DMS153 treated with DMSO at 0.1 percent for 48 hours (cell line): ENCODE measurements around the gene HHATL.

Experiments
- DNase-seq: peaks from one replicate; lab custom pipeline; 2025; ENCODE audit not compliant: unreplicated experiment; lab: John Stamatoyannopoulos, UW

The HHATL gene

DNA sequence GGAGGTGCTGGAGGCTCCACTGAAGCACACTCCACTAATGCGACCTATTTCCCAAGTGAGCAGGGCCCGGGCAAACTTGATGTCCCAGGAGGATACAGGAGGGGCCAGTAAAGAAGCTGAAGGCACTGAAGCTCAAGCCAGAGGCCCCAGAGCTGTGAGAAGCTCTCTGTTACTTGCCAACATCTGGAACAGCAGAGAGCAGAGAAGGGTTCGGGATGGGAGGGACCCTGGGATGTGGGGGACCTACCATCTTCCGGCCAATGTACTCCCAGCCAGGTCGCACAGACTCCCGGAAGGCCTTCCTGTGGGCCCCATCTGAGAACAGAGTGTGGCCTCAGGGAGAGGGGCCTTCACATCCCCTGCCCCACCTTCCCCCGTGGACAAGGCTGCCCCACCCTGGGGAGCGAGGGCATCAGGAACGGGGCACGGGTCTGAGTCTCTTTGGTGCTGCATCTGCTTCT, 3.1 kb downstream of the HHATL start:
- no peak for DNase-seq

DNA sequence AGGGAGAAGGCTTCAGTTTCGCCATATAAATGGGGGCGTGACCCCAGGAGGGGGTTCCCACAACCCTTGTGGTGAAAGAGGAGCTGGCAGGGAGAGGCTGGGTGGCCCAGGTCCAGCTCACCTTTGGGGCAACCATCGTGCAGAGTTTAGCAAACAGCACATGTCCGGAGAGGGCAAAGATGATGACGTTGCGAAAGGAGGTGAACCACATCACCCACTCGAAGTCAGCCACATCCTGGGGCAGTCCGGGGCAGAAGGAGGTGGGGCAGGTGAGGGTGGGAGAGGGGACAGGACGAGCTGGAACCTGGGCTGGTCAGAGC, 3.7 kb downstream of the HHATL start:
- DNase-seq: no peak

DNA sequence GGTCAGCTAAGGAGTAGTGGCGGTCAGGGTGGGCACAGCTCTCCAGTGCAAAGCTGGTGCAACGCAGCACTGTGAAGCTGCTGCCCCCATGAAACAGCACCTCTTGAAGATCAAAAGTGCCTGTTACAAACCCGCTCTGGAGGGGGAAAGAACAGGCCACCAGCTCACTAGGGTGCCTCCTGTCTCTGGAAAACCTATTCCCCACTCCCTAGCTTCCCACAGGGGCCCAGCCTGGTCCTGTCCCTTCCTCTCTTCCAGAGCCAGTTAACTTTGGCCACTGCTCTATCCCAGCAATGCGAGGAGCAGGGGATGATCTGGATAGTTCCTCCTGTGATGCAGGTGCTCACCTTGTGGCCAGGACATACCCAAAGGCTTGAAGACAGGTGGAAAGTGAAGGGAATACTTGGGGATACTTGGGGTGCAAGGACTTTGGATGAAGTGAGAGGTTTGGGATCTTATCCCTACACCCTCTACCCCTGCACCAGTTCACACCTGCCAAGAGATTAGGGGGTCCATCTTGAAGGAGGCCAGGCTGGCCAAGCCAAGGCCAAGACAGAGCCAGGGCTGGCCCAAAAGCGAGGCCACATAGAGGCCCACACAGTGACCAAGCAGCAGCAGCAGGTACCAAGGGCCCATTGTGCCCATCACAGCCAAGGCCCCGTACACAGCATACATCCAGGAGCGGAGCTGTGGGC, 4.2 kb downstream of the HHATL start:
- DNase-seq: no peak

DNA sequence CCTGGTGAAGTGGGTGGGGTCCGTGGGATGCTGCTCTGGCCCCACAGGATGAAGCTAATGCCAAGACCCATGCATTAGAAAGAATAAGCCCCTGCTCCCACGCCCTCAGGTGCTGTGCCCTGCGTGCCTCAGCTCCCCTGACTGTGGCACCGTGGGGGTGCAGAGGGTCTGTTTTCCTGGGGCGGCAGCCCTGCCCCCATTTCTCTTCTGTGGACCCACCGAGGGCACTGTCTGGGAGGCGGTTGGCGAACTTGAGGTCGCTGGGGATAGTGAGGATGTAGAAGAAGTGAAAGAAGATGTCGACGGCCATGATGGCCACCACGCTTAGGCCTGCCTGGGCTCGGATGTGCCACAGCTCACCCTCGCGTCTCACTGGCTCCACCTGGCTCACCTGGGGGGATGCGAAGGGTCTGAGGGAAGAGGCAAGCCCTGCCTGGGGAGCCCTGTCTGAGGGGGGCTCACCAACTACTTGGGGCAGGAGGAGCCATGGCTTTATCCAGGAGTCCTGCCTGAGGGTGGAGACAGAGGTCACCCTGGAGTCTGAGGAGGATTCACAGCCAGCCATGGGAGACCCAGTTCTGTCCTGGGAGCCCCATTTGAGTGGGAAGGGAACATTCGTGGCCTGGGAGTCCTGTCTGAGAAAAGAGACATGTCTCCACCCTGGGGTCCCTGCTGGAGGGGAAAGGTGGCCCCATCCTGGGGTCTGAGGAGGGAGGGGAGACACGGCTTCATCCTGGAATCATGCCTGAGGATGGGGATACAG, 5.1 kb downstream of the HHATL start:
- no peak for DNase-seq

DNA sequence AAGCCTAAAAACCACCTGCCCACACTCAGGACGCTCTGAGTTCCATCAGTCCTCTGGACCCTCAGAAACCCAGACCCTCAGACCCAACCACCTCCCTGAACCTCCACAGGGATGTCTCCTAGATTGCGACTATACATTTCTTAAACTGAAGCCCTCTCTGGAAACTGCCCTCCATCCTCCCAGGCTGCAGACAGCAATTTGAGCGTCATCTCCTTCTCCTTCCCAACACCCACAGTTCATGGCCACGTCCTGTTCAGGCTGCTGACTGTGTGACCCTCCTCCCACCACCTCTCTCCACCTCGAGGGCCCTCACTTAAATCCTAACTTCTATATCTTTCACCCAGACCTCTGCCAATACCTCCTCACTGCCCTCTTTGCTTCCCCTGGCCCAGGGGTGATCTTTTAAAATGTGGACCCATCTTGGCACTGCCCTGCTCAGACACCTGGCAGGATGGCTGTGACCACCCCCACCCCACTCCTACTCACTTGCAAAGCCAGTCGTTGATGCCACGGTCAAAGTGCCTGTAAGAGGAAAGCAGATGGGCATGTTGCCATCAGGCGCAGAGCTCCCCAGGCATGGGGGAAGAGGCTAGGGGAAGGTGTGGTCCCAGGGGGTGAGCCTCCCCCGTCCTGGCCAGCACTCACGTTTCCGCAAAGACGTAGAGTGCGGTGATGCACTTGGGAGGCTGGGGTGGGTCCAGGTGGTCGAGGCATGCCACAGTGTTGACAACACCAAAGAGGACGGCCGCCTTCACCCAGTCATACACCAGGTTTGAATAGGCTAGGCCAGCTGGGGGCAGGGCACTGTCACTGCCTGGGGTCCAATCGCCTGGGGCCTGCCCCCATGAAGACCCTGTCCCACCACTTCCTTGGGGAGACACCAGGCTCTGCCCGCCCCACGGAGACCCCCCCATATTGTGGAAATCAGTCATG, 6.0 kb downstream of the HHATL start:
- no peak for DNase-seq

DNA sequence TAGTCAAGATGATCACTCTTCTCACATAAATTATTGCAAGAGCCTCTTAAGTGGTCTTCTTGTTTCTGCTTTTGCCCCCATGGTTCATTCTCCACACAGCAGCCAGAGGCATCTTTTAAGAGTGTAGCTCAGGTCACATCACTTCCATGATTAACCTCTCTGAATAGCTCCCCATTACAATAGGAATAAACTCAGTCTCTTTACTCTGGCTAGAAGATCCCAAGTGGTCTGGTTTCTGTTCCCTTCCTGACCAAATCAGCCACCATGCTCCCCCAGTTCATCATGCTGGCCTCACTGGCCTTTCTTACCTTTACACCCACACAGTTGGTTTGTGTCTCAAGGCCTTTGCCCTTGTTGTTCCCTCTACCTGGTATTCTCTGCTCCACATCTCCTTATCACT, 8.2 kb downstream of the HHATL start:
- DNase-seq: no peak

DNA sequence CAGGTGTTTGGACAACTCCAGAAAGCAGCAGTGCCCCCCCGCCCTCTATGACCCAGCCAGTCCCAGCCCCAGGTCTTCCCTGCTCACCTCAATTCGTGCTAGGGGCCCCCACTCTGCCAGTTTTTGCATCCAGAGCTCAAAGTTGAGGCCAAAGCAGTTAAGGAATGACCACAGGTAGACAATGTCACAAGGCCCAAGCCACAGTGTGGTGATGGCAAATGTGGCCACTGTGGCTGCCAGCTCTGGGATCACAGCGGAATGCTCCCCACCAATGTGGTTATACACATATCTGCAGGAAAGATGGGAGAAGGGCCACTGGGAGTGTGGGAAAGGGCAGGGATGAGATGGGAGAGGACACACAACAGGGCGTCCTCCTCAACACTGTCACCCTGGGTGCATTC, 9.1 kb downstream of the HHATL start:
- no peak for DNase-seq

DNA sequence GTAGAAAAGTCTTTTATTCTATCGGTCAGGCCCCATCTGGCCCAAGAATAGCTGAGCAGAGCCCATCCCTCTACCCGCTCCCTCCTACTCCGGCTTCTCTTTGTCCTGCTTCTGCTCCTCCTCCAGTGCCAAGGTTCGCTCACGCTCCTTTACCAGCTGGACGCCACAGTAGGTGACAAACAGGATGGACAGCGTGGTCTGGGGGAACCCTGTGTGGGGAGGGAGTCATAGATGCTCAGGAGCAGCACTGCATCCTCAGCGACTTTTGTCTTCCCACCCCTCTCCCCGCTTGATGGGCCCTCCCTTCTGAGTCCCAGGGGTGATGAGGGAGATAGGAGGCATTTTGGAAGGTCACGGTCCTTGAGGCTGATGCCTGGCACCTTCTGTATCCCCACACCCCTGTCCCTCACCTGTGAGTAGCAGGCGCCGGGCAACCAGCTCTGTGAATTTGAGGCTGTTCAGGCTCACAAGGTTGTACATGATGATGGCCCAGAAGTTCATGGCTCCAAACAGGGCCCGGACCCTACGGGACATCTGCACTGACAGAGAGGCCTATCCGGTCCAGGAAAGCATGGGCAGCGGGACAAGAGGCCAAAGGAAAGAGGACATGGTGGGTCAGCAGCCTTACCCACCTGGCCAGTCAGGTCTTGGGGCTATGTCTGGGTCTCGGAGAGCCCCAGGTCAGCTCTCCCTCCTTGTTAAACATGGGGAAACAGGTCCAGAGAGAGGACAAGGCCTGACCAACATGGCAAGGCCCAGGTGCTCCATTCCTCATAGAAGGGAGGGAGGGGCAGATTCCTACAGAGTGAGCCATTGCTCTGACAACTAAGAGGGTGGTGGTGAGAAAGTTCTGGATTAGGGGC, 9.7 kb downstream of the HHATL start:
- DNase-seq: no peak

DNA sequence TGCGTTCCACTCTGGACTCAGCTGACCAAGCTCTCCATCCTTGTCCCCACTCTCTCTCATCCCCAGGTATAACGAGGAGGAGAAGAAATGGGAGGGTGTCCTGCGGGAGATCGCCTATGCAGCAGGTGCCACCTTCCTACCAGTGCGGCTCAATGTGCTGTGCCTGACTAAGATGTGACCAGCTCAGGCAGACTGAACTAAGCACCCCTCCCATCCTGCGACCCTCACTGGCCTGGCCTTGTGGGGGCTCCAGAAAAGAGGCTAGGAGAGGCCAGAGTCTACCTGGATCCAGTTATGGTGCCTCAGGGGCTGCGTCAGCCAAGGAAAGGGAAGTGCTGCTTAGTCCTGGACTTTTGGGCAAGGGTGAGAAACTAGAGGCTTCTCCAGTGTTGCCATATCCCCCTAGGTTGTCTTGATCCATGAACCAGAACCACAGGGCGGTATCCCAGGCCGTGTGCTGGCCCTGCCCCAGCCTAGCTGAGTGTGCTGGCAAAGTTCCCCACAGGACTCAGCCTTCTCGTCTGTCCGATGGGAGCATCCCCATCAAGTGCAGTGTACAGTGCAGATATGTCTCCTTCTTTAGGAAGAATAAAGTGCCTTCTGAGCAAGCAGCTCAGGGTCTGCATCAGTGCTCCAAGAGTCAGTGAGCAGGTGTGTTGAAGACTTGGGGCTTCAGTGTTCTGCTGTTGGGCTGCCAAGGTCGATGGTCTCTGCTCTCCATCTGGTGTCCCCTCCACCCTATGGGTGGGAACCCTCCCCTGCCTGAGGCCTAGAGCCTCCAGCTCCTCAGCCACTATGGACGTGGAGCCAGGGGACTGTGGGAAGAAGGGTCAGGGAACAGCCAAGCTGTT, 10.6 kb downstream of the HHATL start:
- no peak for DNase-seq

DNA sequence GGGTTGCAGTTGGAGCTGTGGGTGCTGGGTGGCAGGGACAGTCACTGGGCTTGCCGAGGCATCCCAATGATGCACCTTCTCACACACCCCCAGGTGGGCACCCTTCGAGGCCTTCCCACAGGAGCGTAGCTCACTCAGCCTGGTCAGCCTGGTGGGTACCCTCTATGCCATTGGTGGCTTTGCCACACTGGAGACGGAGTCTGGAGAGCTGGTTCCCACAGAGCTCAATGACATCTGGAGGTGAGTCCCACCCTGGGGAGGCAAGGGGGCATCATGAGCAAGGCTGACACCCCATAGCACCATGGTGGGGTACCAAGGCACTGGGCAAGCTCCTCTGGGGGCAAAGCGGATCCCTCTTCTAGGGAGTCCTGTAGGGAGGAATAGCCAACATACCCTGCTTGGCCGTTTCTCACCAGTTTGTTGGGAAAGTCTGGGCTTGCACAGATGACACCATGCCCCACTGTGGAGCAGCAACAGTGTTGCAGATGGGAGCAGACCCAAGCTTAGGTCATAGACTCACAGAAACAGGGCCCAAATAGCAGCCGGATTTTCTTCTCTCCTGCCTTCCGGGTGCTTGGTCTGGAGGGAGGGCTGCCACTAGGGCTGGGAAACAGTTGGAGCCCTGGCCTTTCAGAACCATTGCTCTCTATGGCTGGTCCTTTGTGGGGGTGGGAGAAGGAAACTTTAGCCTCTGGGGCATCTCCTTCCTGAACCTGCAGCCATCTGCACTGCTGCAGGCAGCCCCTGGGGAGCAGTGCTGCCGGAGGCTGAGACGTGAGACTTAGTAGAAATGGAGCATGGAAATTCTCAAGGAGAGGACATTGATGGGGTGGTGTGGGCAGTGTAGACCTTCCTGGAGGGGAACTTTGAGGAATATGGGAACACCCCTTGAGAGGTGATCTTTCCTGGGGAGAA, 11.6 kb downstream of the HHATL start:
- DNase-seq: no peak

DNA sequence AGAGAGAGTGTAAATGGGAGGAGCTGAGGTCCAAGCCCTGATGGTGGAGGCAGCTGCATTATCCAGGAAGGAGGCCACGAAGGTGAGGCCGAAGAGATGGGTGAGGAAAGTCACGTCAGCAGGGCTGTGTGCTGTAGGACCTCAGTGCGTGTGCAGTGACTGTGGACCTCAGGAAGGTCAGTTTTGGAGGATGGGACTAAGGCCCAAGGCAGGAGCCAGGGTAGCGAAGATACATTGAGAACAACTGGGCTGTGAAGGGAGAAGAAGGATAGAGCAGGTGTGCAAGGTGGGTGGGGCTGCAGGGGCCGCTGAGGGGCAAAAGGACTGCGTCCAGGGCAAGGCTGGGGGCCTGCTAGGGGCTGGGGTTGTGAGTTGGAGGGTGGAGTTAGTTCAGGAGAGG, 12.4 kb downstream of the HHATL start:
- DNase-seq: no peak

DNA sequence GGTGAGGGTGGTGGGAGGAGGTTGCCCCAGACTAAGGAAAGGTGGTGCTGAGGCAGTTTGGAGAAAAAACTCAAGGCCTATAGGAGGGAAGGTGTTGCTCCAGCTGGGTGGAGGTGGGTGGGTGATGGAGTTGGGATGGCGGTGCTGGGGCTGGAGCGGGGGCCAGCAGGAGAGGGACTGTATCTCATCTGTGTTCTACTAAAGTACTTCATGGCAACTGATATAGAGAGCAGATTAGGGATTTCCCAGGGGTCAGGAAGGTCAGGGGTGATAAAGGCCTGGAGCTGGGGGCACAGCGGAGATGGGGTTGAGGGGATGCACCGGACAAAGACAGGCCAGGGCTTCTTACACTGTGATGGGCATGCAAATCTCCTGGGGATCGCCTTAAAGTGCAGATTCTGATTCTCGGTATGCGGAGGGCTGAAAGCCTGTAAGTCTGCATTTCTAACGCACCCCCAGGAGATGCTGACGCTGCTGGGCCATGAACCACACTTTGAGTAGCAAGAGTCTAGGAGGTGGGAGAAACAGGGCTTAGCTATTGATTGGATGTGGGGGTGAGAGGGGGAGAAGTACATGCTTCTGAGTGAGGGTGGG, 13.1 kb downstream of the HHATL start:
- DNase-seq: no peak

DNA sequence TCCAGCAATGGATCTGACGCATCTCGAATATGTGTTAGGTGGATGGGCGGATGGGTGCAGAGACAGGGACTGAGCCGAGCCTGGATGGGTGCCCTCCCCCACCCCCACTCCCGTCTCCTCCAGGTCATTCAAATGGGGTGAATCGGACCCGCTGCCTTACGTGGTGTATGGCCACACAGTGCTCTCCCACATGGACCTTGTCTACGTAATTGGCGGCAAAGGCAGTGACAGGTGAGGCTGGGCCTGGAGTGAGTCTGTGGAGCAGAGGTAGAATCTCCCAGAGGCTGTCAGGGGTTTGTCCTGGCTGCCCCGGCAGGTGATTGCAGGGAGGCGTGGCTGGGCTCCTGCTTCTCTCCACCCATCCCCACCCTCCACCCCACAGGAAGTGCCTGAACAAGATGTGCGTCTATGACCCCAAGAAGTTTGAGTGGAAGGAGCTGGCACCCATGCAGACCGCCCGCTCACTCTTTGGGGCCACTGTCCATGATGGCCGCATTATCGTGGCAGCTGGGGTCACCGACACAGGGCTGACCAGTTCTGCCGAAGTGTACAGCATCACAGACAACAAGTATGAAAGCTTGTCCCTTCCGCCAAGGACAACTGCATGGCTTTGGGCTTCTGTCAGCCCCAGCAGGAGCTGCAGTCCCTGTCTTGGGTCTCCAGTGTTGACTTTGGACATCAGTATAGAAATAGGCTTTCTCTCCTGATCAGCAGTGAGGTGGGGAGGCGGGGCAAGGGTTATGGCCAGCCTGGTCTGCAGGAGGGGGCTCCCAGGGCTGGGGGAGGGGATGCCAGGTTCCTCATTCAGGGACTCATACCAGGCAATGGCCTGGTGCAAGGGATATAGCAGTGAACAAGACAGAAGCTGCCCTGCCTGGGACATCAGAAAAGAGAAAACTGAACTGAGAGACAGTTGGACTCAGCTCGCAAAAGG, 13.8 kb downstream of the HHATL start:
- DNase-seq: no peak

DNA sequence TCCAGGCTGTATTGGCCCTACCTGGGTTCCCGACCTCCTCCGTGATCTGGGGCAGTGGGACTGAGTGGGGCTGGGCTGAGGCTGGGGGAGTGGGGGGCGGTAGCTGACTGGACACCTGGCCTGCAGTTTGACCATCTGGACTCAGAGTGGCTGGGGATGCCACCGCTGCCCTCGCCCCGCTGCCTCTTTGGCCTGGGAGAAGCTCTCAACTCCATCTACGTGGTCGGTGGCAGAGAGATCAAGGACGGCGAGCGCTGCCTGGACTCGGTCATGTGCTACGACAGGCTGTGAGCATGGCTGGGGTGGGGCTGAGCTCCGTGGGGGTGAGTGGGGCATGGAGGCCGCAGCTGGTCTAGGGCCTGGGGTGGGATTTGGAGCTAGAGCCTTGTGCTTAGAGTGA, 14.6 kb downstream of the HHATL start:
- no peak for DNase-seq

DNA sequence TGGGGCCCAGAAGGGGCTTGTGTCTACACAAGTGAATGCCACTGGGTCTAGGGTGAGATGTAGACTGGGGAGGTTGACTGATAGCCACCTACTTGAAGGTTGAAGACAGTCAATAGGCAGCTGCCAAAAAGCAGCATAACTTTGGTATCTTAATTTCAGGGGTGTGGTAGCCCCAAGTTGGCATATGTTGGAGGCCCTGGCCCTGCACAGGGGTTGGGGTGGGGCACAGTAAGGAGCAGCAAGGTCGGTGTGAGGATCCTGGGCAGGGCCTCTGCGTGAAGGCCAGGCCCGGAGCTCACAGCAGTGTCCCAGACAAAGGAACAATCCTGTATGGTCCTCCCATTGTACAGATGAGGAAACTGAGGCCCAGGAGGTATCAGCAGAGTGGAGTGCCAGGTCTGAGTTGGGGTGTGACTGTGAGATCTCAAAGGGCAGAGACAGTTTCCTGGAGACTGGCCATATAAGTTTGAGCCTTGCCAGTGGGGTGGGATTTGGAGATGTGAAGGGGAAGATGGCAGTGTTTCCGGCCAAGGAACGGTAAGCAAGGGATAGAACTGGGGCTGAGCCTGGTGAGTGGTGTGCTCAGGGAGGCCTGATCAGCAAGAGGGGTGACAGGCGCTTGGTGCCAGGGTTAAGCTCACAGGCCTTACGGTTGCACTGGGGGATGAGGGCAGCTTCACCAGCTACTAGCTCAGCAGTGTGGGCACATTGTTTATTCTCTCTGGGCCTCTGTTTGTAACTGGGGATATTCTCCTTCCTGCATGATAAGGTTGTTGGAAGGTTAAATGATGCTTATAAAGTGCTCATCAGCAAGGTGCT, 15.6 kb downstream of the HHATL start:
- DNase-seq: no peak
